Mucosa of rectum (tissue), 2 donors: ENCODE data around the gene MTHFS.

Source experiments
- H3K27ac ChIP-seq, 2 donors: one replicate each; pipeline ENCODE4 v1.7.0; 2013; ENCODE audit warnings: inconsistent platforms in 2 of 2, low read depth in 2 of 2, low read length in 2 of 2
- H3K27me3 ChIP-seq, 2 donors: one replicate each; pipeline ENCODE4 v1.7.0; 2013; ENCODE audit warnings: low read length in 2 of 2; ENCODE audit not compliant: control insufficient read depth in 2 of 2, insufficient read depth in 2 of 2
- H3K36me3 ChIP-seq, 2 donors: one replicate each; pipeline ENCODE4 v1.7.0; 2013; ENCODE audit warnings: low read length in 2 of 2; ENCODE audit not compliant: control insufficient read depth in 2 of 2, insufficient read depth in 2 of 2
- H3K4me1 ChIP-seq, 2 donors: one replicate each; pipeline ENCODE4 v1.7.0; 2013; ENCODE audit warnings: low read length in 2 of 2, mild to moderate bottlenecking in 1 of 2; ENCODE audit not compliant: control insufficient read depth in 2 of 2, insufficient read depth in 2 of 2
- H3K4me3 ChIP-seq, 2 donors: one replicate each; pipeline ENCODE4 v1.7.0; 2013; ENCODE audit warnings: low read length in 2 of 2
- H3K9ac ChIP-seq, 2 donors: one replicate each; pipeline ENCODE4 v1.7.0; 2013; ENCODE audit warnings: low read length in 2 of 2, low read depth in 1 of 2, mild to moderate bottlenecking in 1 of 2
- H3K9me3 ChIP-seq, 2 donors: one replicate each; pipeline ENCODE4 v1.7.0; 2013; ENCODE audit warnings: low read length in 2 of 2; ENCODE audit not compliant: control insufficient read depth in 2 of 2
- donor health status: healthy.
- donor health status: Normal muscosa, but diverticular disease.

MTHFS gene

GRCh38 chr15:79826800-79827199 lies 70.0 kb downstream of the MTHFS start:
- Histone ChIP-seq H3K4me1 (no peaks in the 10 kb centered on the region), H3K27ac (no peak overlapping the region), H3K9me3 (no peaks in the 10 kb centered on the region), H3K9ac (no peak overlapping the region), H3K4me3 (no peak overlapping the region), H3K27me3 (no peaks in the 10 kb centered on the region), H3K36me3 (peaks cover 0 to 2% of the 10 kb centered on the region in 2 donors)

DNA sequence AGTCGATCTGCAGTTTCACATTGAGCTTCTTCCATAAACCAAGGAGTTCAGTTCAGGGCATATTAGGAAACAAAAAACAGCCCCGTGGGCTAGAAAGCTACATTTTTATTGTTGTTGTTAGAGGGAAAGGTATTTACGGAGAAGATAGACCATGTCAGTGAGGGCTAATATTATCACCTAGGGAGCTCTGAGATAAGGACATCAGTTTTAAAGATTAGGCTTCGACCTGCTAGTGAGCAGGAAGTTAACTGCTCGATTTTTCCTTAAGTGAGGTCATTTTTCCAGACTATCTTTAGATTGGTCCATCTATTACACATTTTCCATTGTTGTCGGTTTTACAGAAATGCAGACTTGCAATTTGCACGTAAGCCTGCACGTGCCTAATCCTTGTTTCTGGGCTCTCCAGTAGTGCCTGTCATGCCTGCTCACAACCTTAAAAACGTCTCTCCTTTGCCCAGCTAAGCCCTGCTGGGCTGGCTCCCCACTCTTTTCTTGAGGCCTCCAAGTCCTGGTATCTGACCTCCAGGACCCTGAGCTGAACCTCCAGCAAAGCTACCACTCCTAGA lies 72.6 kb downstream of the MTHFS start:
- no peak overlapping the region for H3K4me3 ChIP-seq
- no peaks in the 10 kb centered on the region for H3K9me3 ChIP-seq
- no peak overlapping the region for H3K27ac ChIP-seq
- H3K36me3 ChIP-seq, result peaks cover 0 to 2% of the 10 kb centered on the region in 2 donors
- no peaks in the 10 kb centered on the region for H3K4me1 ChIP-seq
- no peaks in the 10 kb centered on the region for H3K27me3 ChIP-seq
- H3K9ac ChIP-seq, result no peak overlapping the region

DNA sequence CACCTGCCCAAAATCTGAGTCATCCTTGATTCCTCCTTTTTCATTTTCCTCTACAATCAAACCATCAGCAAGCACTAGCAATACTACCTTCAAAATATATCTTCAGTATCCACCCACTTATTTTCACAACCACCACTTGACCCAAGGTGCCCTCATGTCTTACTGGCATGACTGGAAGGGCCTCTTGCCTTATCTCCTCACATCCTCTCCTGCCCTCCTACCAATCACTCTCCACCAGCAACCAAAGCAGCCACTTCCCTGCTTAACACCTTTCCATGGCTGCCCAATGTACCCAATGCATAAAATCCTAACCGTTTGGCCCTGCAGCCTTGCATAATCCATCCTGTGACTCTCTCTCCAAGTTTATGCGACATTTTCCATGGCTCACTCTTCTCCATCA lies 76.0 kb downstream of the MTHFS start:
- H3K27me3 ChIP-seq, result no peaks in the 10 kb centered on the region
- H3K4me3 ChIP-seq, result no peak overlapping the region
- H3K9ac ChIP-seq, result no peak overlapping the region
- no peak overlapping the region for H3K27ac ChIP-seq
- no peaks in the 10 kb centered on the region for H3K4me1 ChIP-seq
- H3K9me3 ChIP-seq, result no peaks in the 10 kb centered on the region
- H3K36me3 ChIP-seq, result peaks cover 0 to under 1% of the 10 kb centered on the region in 2 donors

- no peaks in the 10 kb centered on the region for H3K27me3 ChIP-seq
- H3K9ac ChIP-seq, result no peak overlapping the region
Measured at GRCh38 chr15:79820176-79820575, 76.6 kb downstream of the MTHFS start.

DNA sequence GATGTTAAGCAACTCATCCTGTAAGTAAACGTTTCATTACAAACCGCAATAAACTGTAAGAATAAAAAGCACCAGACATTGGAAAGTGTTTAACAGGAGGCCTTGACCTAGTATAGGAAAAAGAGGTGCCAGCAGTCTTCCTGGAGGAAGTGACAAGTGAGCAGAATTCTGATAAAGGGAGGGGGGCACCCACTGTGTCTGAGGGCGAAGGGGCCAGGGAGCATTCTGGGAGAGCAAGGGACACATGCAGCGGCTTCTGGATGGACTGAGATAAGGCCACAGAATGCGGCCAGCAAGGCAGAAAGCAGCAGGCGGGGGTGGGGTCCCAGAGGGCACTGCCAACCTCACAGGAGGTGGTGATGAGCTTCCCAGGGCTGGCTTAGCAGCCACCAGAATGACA lies 80.2 kb downstream of the MTHFS start:
- Histone ChIP-seq H3K36me3 (no peaks in the 10 kb centered on the region), H3K9me3 (no peaks in the 10 kb centered on the region), H3K9ac (no peak overlapping the region), H3K27me3 (no peaks in the 10 kb centered on the region), H3K4me3 (no peak overlapping the region), H3K27ac (no peak overlapping the region), H3K4me1 (no peaks in the 10 kb centered on the region)

More at GRCh38 chr15:79820176-79820575, 76.6 kb downstream of the MTHFS start:
- Histone ChIP-seq H3K36me3 (no peaks in the 10 kb centered on the region), H3K9me3 (no peaks in the 10 kb centered on the region), H3K4me1 (no peaks in the 10 kb centered on the region), H3K27ac (no peak overlapping the region), H3K4me3 (no peak overlapping the region)

- Histone ChIP-seq H3K4me3 (no peak overlapping the region), H3K27me3 (no peaks in the 10 kb centered on the region), H3K27ac (no peak overlapping the region), H3K9me3 (no peaks in the 10 kb centered on the region), H3K4me1 (no peaks in the 10 kb centered on the region), H3K36me3 (no peaks in the 10 kb centered on the region), H3K9ac (no peak overlapping the region)
Measured at GRCh38 chr15:79815468-79815867, 81.3 kb downstream of the MTHFS start.

GRCh38 chr15:79812541-79812940 lies 84.3 kb downstream of the MTHFS start:
- H3K27me3 ChIP-seq, result no peaks in the 10 kb centered on the region
- H3K27ac ChIP-seq, result no peak overlapping the region
- no peaks in the 10 kb centered on the region for H3K9me3 ChIP-seq
- H3K4me3 ChIP-seq, result no peak overlapping the region
- no peaks in the 10 kb centered on the region for H3K4me1 ChIP-seq
- no peaks in the 10 kb centered on the region for H3K36me3 ChIP-seq
- H3K9ac ChIP-seq, result no peak overlapping the region

DNA sequence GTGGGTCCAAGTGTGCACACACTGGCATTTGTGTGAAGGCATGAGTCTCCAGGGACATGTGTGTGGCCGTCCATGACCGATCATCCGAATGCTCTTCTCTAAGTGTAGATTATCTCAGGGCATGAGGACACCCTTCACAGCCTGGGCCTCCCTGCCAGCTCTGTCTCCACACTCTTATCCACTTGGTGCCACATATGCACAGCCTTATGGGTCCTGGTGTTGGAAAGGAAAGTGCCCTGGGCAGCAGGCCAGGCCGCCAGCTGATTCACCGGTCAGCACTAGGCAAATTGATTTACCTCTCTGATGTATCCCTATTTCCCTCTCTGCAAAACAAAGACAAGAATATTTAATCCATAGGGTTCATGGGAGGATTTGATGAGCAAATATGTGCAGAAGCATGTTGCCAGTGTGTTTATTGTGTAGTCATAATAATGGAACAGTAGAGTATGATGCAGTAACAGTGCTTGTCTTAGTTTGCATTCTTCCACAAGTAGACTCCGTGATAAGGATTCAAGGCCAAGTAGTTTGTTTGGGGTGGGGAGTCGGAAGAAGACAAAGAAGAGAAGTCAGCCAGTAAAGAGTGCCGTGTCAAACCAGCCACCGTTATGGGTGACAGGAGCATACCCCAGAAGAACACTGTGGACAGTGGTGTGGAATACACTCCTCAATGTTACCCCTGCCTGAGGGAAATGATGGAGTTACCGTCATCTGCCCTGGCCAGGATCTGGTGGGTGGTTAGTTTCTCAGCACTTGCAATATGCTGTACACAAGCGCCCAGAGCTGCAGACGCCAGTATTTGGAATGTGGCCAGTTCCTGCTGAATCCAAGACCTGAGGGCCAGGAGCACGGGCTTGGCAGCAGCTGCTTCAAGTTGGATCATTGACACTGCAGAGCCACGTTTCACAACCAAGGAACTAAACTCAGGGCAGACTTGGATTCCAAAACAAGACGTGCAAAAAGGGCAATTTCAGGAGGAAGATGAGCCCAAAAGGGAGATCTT lies 85.1 kb downstream of the MTHFS start:
- no peaks in the 10 kb centered on the region for H3K9me3 ChIP-seq
- no peaks in the 10 kb centered on the region for H3K4me1 ChIP-seq
- no peaks in the 10 kb centered on the region for H3K36me3 ChIP-seq
- no peak overlapping the region for H3K27ac ChIP-seq
- no peak overlapping the region for H3K4me3 ChIP-seq
- H3K9ac ChIP-seq, result no peak overlapping the region
- H3K27me3 ChIP-seq, result no peaks in the 10 kb centered on the region

DNA sequence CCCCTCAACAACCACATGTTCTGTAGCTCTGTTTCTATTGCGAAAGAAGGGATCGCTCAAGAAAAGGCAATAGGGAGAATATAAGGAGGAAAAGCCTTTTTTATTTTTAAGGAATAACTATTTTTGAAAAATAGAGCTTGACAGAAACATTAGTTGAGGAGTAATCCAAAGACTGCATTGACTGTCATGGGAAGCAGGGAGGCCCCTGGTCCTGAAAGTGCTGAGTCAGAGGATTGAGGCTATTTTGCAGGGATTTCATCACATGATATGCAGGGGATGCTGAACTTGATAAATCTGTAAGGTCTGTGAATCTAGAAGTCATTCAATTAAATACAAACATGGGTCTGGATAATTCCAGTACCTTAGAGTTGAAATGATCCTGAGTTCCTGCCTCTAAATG lies 92.0 kb downstream of the MTHFS start:
- H3K9ac ChIP-seq, result no peak overlapping the region
- H3K4me1 ChIP-seq, result no peaks in the 10 kb centered on the region
- no peaks in the 10 kb centered on the region for H3K36me3 ChIP-seq
- no peak overlapping the region for H3K4me3 ChIP-seq
- H3K27me3 ChIP-seq, result no peaks in the 10 kb centered on the region
- H3K27ac ChIP-seq, result no peak overlapping the region
- H3K9me3 ChIP-seq, result no peaks in the 10 kb centered on the region

GRCh38 chr15:79798311-79798710 lies 98.5 kb downstream of the MTHFS start:
- Histone ChIP-seq H3K4me3 (no peak overlapping the region), H3K36me3 (no peaks in the 10 kb centered on the region), H3K27me3 (no peaks in the 10 kb centered on the region), H3K4me1 (no peaks in the 10 kb centered on the region), H3K9ac (no peak overlapping the region), H3K9me3 (no peaks in the 10 kb centered on the region), H3K27ac (no peak overlapping the region)
